SU-DHL-6 (cell line): ENCODE results near the gene AKNA.

Source experiments
- CTCF ChIP-seq: fragments of 200-600 bp; sonication (generic); IDR thresholded peaks from one replicate; pipeline ENCODE4 v1.5.1; 2017; ENCODE audit warnings: antibody characterized with exemption, mild to moderate bottlenecking, low read length, moderate library complexity; ENCODE audit not compliant: insufficient read depth, poor library complexity, severe bottlenecking
- EZH2phosphoT487 ChIP-seq: fragments of 200-600 bp; sonication (generic), shearing (Covaris generic); conservative IDR thresholded peaks from 2 replicates; pipeline ENCODE4 v1.6.1; 2018; ENCODE audit warnings: mild to moderate bottlenecking, antibody characterized with exemption, low read length, moderate library complexity, mixed read lengths

GRCh38 chr9:114363424-114363823 lies 24.4 kb downstream of the AKNA start:
- TF ChIP-seq CTCF, result no peak
- no peak for TF ChIP-seq EZH2phosphoT487
